GM21447 (cell line): ENCODE results near the gene SBNO2.

Source experiments
- ATAC-seq: cut with Tn5 transposase; IDR thresholded peaks from one replicate; pipeline ENCODE4 v1.9.1; 2021; ENCODE audit not compliant: unreplicated experiment

SBNO2 gene

DNA sequence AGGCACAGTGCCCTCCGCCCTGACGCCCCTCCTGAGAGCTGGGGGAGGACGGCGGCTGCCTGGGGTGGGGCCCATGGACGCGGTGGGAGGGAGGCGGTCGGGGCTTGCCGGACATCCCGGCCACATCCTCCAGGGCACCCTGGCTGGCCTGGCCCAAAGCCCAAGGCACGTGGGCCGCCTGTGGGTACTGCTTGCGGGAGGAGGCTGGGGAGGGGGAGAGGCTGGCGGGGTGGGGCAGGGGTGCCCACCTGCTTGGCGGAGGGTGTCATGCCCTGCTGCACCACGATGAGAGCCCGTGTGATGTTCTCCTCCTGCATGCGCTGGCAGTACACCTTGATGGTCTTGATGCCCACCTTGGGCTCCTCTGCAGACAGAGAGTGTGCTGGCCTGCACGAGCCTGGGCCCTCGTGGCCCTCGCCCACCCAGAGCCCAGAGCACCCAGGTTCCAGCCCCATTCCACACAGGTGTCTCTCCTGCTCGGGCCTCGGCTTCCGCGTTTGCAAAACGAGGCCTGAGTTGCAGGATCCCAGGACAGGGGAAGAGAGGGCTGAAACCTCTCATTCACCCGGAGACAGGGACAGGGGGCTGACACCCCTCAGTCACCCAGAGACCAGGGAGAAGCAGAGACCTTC, 82.4 kb downstream of the SBNO2 start:
- ATAC-seq, result no peak

DNA sequence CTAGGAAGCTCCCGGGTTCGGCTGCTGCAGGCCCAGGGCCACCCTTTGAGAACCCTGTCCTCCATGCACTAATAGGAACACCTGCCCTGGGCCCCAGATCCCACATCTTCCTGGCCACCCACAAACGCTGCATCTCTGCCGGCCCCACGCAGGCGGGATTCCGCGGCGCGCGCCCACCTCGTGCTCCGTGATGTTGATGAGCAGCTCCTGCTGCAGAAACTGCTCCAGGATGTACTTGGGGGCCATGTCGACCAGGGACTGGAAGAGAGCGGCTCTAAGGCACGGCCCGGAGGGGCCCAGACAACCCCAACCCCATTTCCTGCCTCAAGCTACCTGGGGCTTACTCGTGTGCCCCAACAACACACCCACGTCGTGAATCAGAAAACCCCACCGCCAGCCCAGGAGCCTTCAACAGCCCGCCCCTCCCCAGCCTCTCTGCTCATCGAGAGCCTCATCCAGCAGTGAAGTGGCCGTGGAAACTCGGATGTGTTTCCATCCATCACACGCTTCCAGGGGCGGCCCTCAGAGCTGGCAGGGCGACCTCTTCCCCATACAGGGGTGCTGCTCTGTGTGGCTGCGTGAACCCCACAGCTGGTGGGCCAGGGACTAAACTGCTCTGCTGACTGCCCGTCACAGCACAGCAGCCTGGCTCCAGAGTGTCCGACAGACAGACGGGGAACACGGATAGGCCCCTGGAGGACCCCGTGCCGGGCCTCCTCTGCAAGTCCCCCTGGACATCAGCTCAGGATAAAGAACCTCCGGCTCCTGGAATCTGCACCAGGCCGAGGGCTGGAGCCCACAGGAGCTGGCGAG, 83.1 kb downstream of the SBNO2 start:
- no peak for ATAC-seq

DNA sequence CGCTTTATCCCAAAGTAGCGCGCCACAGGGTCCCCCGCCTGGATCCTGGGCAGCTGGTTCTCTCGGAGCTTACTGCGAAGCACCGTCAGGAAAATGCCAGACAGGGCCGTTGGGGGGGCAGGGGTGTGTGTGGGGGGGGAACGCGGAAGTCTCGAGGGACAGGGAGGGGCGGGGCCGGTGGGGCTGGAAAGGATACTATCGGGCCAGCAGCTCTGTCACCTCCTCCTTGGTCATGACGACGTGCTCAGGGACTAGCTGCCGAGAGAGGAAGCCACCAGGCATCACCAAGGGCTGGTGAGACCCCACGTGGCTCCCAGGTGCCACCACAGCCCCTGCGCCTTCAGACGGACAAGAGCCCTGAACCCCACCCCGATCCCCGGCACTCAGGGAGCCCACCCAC, 84.2 kb downstream of the SBNO2 start:
- ATAC-seq, result no peak

DNA sequence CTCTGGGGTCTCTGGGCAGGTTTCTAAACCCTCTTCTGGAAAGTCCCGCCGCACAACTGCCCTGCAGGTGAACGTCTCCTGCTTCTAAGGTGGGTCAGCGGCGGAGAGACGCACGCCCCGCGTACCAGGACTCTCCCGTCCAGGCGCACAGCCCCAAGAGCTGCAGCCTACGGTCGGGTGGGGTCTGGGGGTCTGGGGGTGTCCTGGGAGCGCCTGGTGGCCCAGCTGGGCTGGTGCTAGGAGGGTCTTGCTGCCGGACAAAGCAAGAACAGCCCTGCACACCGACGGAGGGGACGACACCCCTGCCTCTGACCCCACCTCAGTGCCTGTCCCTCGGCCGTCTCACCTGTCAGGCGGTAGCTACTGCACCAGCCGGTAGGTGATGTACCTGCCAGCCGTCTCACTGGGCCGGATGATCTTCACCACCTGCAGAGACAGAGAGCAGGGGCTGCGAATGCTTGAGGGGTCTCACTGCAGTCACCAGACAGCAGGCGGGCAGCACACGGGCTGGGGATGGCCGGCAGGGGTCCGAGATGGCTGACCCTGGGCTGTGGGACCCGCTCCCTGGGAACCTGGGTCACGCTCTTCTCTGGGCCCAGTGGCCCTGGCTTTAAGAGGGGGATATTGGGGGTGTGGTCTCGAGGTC, 84.8 kb downstream of the SBNO2 start:
- no peak for ATAC-seq

DNA sequence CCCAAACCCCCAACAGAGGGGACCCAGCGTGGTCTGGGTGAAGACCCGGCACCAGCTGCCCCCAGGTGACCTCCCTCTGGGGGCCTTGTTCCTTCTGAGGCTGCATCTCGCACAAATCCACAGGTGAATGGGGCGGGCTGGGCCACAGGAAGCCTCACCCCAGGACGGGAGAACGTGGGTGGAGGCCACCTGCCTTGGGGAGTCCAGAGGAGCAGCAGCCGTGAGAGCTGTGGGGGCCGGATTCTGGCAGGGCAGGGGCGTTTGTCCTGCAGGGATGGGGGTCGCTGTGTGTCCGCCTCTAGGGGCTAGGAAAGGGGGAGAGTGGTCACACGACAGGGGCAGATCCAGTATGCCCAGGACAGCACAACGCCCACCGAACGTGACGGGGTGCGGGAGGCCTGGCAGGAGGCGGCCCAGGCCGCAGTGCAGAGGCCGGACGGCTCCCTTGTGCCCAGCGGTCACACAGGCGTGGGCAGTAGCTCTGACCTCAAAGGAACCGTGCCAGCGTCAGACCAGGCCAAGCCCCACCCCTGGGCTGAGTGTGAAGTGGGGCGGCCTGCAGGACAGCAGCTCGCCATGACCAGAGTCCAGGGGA, 85.6 kb downstream of the SBNO2 start:
- ATAC-seq, result no peak

DNA sequence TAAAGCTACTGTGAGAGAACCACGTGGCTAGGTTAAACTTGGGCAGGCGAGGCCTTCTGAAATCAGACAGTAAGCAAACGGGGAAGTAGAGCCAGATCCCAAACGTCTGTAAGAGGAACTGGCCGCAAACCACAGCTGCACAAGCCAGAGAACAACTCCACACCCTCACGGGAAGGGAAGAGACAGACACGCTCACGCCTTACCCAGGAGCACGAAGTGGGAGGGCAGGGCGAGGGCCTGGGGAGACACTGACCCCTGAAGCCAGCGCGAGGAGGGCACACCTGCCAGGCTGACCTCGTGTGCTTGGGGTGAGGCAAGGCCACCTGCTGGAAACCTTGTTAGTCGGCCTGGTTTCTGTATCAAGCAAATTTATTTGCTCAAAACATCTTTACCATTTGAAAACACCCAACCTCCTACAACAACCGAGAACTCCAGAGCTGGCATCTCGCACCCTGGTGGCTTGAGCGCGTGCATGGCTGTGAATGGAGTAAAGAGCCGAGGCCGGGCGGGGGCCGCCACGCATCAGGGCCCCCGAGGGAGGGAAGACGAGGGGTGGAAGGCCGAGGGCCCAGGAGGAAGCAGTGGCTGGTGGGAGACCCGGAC, 86.2 kb downstream of the SBNO2 start:
- no peak for ATAC-seq

DNA sequence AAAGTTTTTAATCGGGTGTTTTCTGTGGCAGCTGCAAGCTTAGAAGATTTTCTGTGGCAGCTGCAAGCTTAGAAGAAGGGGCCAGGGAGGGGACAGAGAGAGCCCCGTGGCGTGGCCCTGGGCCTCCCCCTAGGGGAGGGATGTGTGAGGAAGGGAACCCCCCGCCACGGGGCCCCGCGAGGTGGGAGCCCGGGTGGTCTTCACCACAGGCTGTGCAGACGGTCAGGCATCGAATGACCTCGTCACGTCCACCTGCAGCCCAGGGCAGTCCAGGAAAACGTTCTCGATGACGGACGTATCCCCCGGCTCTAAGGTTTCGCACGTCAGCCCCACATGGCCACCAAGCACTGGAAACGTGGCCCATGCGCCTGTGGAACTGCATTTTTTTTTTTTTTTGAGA, 87.5 kb downstream of the SBNO2 start:
- ATAC-seq, result no peak

DNA sequence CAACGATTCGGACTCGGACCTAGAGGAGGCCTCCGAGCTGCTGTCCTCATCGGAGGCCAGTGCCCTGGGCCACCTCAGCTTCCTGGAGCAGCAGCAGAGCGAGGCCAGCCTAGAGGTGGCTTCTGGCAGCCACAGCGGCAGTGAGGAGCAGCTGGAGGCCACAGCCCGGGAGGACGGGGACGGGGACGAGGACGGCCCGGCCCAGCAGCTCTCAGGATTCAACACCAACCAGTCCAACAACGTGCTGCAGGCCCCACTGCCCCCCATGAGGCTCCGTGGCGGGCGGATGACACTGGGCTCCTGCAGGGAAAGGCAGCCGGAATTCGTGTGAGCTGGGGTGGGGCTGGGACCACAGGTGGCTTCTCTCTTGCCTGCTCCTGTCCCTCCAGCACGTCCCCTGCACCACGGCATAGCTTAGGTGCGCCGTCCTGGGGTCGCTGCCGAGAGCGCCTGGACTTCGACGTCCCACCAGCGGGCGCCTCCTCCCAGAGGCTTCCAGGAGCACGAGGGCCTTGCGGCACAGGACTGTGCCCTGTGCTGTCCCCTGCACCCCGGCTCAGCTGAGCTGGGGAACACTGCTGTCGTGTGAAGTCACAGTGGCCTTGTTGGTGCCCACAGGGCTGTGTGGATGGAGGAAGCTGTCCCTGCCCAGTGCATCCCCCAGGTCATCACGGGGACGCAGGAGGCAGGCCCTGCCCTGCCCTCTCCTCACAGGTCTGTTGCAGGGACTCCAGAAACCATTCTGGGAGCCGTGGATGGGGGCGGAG, 88.2 kb downstream of the SBNO2 start:
- no peak for ATAC-seq

DNA sequence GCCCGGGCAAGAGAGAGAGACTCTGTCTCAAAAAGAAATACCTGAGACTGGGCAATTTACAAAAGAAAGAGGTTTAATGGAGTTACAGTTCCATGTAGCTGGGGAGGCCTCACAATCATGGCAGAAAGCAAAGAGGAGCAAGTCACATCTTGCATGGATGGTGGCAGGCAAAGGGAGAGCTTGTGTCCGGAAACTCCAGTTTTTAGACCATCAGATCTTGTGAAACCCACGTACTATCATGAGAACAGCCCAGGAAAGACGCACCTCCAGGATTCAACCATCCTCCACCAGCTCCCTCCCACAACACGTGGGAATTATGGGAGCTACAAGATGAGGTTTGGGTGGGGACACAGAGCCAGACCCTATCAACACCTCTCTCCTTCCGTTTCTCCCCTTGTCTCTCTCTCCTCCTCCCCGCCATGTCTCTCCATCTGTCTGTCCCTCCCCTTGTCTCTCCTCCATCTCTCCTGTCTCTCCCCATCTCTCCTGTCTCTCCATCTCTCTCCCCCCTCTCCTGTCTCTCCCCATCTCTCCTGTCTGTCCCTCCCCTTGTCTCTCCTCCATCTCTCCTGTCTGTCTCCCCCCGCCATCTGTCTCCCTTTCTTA, 88.9 kb downstream of the SBNO2 start:
- ATAC-seq, result no peak

DNA sequence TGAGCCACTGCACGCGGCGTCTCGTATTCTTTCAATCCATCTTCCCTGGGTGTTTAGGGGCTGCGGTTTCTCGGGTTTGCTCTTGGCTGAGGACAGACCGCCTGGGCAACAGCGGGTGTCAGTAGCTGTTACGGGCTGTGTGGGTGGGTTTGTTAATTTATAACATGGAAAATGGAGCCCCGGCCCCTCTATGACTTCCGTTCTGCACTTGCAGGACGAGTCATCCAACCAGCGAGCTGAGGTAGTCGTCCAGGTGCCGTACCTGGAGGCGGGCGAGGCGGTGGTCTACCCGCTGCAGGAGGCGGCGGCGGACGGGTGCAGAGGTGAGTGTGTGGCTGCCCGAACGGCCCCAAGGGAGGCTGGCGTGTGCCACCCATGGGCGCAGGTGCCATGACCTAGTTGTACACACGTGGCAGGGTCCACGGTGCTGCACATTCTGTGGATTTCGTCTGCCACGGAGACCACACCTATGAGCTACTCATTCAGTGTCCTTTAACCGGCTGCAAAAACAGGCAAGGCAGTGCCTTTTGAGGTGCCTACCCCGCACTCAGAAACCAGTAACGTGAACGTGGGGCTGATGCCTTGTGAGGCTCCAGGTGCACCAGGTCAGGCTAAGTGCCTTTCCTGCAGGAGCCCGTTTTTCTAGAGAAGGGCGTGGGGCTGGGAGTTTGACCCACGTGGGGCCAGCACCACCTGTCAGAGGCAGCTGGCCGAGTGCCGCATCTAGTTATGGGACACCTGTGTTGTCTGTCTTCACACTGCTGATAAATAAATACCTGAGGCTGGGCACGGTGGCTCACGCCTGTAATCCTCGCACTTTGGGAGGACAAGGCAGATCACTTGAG, 89.8 kb downstream of the SBNO2 start:
- ATAC-seq, result no peak

DNA sequence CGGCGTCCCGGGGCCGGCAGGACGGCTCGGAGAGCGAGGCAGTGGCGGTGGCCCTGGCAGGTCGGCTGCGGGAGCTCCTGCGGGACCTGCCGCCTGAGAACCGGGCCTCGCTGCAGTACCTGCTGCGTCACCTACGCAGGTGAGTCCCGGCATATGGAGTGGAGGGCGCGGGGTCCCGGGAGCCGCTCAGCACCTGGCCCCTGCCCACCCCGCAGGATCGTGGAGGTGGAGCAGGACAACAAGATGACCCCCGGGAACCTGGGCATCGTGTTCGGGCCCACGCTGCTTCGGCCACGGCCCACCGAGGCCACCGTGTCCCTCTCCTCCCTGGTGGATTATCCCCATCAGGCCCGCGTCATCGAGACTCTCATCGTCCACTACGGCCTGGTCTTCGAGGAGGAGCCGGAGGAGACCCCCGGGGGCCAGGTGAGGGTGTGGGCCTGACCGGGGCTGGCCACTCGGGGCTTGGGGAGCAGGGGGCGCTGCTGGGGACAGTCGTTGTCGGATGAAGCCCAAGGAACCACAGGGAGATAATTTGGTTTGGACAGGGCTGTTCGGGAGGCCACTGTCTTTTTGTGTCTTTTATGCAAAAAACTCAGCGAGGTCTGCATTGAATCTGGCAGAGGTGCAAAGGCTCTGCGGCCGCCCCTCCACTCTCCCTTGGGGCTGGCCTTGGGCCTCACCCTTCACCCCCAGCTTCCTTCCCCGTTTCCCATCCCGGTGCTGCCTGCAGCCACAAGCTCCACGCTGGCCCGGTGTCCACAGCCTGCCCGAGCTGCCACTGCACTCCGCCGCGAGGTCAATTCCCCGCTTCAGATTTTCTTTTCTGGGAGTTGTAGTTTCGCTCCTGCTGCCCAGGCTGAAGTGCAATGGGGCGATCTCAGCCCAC, 90.9 kb downstream of the SBNO2 start:
- no peak for ATAC-seq

DNA sequence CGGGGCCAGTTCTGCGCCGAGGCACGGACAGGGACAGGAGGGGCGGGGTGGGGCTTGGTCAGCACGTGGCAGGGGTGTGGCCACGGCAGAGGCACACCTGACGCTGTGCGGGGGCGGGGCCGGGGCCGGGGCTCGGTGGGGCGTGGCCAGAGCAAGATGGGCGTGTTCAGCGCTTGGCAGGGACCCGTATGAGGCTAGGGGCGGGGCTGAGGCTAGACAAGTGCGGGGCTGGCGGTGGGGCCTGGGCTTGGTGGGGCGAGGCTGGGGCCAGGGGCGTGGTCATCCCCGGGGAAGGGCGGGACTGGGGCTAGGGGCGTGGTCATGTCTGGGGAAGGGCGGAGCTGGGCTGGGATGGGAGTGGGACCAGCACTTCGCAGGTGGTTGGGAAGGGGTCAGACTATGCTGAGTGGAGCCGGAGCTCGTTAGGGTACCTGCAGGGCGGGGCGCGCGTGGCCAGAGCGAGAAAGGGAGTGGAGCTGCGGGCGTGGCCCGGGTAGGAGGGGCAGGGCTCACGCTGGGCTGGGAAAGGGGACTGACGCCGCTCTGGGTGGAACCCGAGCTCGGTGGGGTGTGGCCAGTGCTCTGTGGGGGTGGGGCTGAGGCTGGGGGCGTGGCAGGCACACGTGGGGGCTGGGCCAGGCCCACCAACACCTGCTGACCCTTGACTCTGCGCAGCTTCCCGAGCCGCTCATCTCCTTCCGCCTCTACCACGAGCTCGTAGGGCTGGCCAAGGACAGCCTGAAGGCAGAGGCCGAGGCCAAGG, 91.7 kb downstream of the SBNO2 start:
- ATAC-seq, result no peak

DNA sequence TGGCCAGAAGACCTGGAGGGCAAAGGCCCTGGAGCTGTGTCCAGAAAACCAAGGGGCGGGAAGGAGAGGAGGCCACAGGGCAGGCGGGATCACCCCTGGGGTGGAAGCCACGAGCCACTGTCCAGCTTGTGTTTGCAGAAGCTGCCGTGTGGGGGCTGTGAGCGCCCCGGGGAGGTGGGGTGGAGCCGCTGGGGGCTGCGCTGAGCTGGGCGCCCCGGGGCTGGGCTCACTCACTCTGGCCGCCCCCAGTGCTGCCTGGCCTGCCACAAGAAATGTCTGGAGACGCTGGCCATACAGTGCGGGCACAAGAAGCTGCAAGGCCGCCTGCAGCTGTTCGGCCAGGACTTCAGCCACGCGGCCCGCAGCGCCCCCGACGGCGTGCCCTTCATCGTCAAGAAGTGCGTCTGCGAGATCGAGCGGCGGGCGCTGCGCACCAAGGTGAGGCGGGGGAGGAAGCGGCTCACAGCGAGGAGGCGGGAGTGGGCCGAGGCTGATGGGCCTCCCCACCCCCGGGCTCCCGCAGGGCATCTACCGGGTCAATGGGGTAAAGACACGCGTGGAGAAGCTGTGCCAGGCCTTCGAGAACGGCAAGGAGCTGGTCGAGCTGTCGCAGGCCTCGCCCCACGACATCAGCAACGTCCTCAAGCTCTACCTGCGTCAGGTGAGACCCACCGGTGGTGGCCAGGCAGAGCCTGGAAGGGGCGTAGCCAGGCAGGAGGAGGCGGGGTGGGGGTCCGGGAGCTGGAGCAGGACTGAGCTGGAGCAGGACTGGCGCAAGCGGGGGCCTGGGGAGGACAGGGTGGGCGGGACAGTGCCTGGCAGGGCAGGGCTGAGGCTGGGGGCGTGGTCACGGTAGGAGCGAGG, 92.5 kb downstream of the SBNO2 start:
- ATAC-seq, result no peak

DNA sequence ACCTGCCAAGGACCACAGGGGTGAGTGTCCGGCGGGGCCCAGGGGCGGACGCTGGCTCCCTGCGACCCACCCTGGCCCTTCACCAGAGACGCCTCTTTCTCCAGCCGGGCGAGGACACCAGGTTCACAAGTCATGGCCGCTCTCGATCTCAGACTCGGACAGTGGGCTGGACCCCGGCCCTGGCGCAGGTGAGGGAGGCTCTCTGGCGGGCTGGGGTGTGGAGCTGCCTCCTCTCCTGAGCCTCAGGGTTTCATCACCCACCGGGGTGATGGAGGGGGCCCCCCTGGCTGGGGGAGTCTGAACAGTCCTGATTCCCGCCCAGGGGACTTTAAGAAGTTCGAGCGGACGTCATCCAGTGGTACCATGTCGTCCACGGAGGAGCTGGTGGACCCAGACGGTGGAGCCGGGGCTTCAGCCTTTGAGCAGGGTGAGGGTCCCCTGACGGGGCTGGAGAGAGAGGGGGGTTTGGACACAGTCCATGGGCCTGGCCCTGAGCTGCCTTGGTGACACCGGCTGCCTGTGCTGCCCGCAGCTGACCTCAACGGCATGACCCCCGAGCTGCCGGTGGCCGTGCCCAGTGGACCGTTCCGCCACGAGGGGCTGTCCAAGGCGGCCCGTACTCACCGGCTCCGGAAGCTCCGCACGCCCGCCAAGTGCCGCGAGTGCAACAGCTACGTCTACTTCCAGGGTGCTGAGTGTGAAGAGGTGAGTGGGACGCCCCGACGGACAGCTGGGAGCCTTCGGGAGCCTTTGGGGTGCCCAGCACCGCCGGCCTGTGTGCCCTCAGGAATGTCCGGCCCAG, 93.5 kb downstream of the SBNO2 start:
- no peak for ATAC-seq

DNA sequence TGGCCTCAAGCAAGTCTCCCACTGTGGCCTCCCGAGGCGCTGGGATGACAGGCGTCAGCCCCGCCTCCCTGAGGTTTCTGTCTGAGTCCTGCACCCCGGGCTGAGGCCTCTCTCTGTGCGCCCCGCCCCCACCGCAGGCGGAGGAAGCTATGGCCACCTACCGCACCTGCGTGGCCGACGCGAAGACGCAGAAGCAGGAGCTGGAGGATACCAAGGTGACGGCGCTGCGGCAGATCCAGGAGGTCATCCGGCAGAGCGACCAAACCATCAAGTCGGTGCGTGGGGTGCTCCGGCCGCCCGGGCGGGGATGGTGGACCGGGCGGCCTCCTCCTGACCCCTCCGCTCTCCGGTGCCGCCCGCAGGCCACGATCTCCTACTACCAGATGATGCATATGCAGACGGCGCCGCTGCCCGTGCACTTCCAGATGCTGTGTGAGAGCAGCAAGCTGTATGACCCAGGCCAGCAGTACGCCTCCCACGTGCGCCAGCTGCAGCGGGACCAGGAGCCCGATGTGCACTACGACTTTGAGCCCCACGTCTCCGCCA, 94.4 kb downstream of the SBNO2 start:
- ATAC-seq, result no peak

DNA sequence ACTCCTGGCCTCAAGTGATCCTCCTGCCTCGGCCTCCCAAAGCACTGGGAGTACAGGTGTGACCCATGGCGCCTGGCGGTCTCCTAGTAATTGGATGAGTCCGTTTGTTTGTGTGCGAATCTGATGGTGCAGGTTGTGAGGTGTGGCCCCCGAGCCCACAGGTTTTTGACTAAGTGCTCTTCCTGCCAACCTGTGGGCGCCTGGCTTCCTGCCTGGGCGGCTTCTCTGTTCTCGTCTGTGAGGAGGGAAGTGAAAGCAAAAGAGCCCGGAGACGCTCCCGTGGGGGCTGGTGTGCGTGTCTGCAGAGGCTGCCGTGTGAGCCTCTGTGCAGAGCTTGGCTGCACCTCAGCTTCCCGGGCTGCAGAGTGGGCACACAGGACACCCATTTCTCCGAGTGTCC, 97.1 kb downstream of the SBNO2 start:
- ATAC-seq, result peak; percentile 54
